Endothelial cell of umbilical vein (primary cell): Measurements from ENCODE around the gene CTBP2. TPM values are rescaled to one million over a fixed set of nuclear protein-coding genes. Genes with fewer than 3 reads are reported as not detected.

Source experiments
- BruUV-seq: library from RNA; stranded (reverse); fragments of 400-500 nt; replicated peaks from 2 replicates; lab custom pipeline; 2021; lab: Mats Ljungman, UMichigan
- CTCF ChIA-PET: fragments of 300-600, 350-600 bp; sonication (Branson Sonifier 250); formaldehyde crosslinking; loops from one replicate; lab custom pipeline; 2021; ENCODE audit warnings: antibody characterized with exemption, inconsistent platforms; lab: Charles Lee
- POLR2A ChIA-PET: fragments of 300-600, 350-600 bp; sonication (Branson Sonifier 250); formaldehyde crosslinking; loops from one replicate; lab custom pipeline; 2021; ENCODE audit warnings: antibody characterized with exemption, inconsistent platforms; lab: Charles Lee
- DNase-seq: peaks from one replicate; pipeline ENCODE4 v3.0.0-alpha.2; 2011; ENCODE audit warnings: low read depth, low spot score
- FAIRE-seq: peaks from 2 replicates; lab custom pipeline; 2011; peaks lifted over from hg19 to GRCh38; lab: Jason Lieb, UNC
- H2AFZ ChIP-seq: 2 replicates; pipeline ENCODE4 v1.6.0; 2012; ENCODE audit warnings: low read depth, low read length, control low read depth, inconsistent platforms
- H3K27ac ChIP-seq: 2 replicates; pipeline ENCODE4 v1.5.1; 2011; ENCODE audit warnings: low read depth, mild to moderate bottlenecking, control low read depth, low read length, moderate library complexity; ENCODE audit not compliant: insufficient read depth
- H3K27me3 ChIP-seq, 2 experiments: 2 replicates each; pipeline versions ENCODE4 v1.6.0 to v1.6.1; 2011; ENCODE audit warnings: low read length in 2 of 2, mixed read lengths in 1 of 2; ENCODE audit not compliant: control insufficient read depth in 2 of 2, insufficient read depth in 2 of 2
- H3K36me3 ChIP-seq, 2 experiments: 2 replicates in 1 of 2; 3 replicates in 1 of 2; pipeline ENCODE4 v1.5.1; 2011; ENCODE audit warnings: low read length in 2 of 2, mild to moderate bottlenecking in 1 of 2, moderate library complexity in 1 of 2; ENCODE audit not compliant: control insufficient read depth in 2 of 2, insufficient read depth in 2 of 2; ENCODE audit errors: extremely low read depth in 1 of 2
- H3K4me1 ChIP-seq: 3 replicates; pipeline ENCODE4 v1.5.1; 2011; ENCODE audit warnings: mild to moderate bottlenecking, low read length; ENCODE audit not compliant: control insufficient read depth, insufficient read depth; ENCODE audit errors: extremely low read depth
- H3K4me2 ChIP-seq: 2 replicates; pipeline ENCODE4 v1.6.1; 2011; ENCODE audit warnings: low read length, control low read depth, mixed read lengths; ENCODE audit not compliant: insufficient read depth
- H3K4me3 ChIP-seq, 3 experiments: fragments of 200-600 bp in 1 of 3; sonication (generic), shearing (Covaris generic) in 1 of 3; replicated peaks in 1 of 3; 2 replicates each; pipeline ENCODE4 v1.5.1; 2011 to 2016; ENCODE audit warnings: control low read depth in 3 of 3, low read length in 3 of 3, mild to moderate bottlenecking in 2 of 3, inconsistent platforms in 1 of 3, low read depth in 1 of 3, moderate library complexity in 1 of 3; ENCODE audit not compliant: insufficient read depth in 1 of 3
- H3K79me2 ChIP-seq: 2 replicates; pipeline ENCODE4 v1.6.0; 2012; ENCODE audit warnings: low read length, inconsistent platforms; ENCODE audit not compliant: control insufficient read depth, insufficient read depth
- H3K9ac ChIP-seq: replicated peaks from 2 replicates; pipeline ENCODE3; 2011; ENCODE audit warnings: low read length, control low read depth; ENCODE audit not compliant: insufficient read depth; ENCODE audit errors: extremely low read depth
- H3K9me1 ChIP-seq: replicated peaks from 3 replicates; pipeline ENCODE4 v1.6.0; 2011; ENCODE audit warnings: mild to moderate bottlenecking, low read length; ENCODE audit not compliant: control insufficient read depth, insufficient read depth; ENCODE audit errors: extremely low read depth
- H3K9me3 ChIP-seq: replicated peaks from 2 replicates; pipeline ENCODE4 v1.5.1; 2012; ENCODE audit warnings: low read length, inconsistent platforms; ENCODE audit not compliant: control insufficient read depth, insufficient read depth
- H4K20me1 ChIP-seq: replicated peaks from 2 replicates; pipeline ENCODE3; 2011; ENCODE audit warnings: mild to moderate bottlenecking, low read length; ENCODE audit not compliant: control insufficient read depth, insufficient read depth; ENCODE audit errors: extremely low read depth
- EZH2 ChIP-seq: IDR thresholded peaks from 2 replicates; pipeline ENCODE4 v1.6.1; 2012; ENCODE audit warnings: borderline replicate concordance, low read depth, mild to moderate bottlenecking, moderate library complexity, low read length, inconsistent platforms; ENCODE audit not compliant: severe bottlenecking
- FOS ChIP-seq: IDR thresholded peaks from 2 replicates; pipeline ENCODE4 v1.6.1; 2011; ENCODE audit warnings: mild to moderate bottlenecking, low read length, moderate library complexity, borderline replicate concordance; ENCODE audit not compliant: insufficient read depth
- GATA2 ChIP-seq: IDR thresholded peaks from 2 replicates; pipeline ENCODE4 v1.7.0; 2011; ENCODE audit warnings: low read depth, mild to moderate bottlenecking, moderate library complexity, mixed read lengths, low read length; ENCODE audit not compliant: insufficient read length, insufficient read depth
- JUN ChIP-seq: IDR thresholded peaks from 2 replicates; pipeline ENCODE4 v1.6.1; 2011; ENCODE audit warnings: borderline replicate concordance, low read depth; ENCODE audit not compliant: insufficient read length, insufficient read depth
- MYC ChIP-seq: IDR thresholded peaks from one replicate; pipeline ENCODE4 v1.6.1; 2011; ENCODE audit warnings: mild to moderate bottlenecking, low read depth, low read length
- POLR2A ChIP-seq: IDR thresholded peaks from 2 replicates; pipeline ENCODE4 v1.6.1; 2012; ENCODE audit warnings: low read depth, mild to moderate bottlenecking, control low read depth, low read length
- POLR2AphosphoS5 ChIP-seq: IDR thresholded peaks from 2 replicates; pipeline ENCODE4 v1.6.1; 2012; ENCODE audit warnings: low read depth, mild to moderate bottlenecking, control low read depth, low read length, moderate library complexity; ENCODE audit not compliant: insufficient read depth
- dilution Hi-C: fragments of 300-500 bp; cut with MboI; formaldehyde crosslinking; loops from one replicate; pipeline ENCODE4 v1.15.0; 2019; ENCODE audit warnings: low sequenced_read_pairs; ENCODE audit not compliant: extremely low pct_ligation_motif_present
- intact Hi-C: fragments of 100-400 bp; cut with micrococcal nuclease; formaldehyde crosslinking; loops from one replicate; pipeline ENCODE4 v1.10.0; 2022
- polyA plus RNA-seq, 4 experiments: library from polyadenylated mRNA; depleted of rRNA in 3 of 4; stranded (reverse) in 3 of 4; unstranded in 1 of 4; fragments of >200 nt; gene quantifications; 2 replicates each; pipeline versions ENCODE4 v1.2.1 to v1.2.3, GENCODE V29; 2011 to 2012; ENCODE audit warnings: missing spikeins in 1 of 4
- total RNA-seq: library from RNA; stranded (reverse); gene quantifications from 2 replicates; pipeline ENCODE4 v1.2.3, GENCODE V29; 2021
- TF ChIP-seq, protein P1 (sequence below): IDR thresholded peaks from 2 replicates; pipeline ENCODE4 v1.6.1; 2011; ENCODE audit not compliant: insufficient read depth, insufficient read length
- TF ChIP-seq, protein P2 (sequence below), 2 donors: IDR thresholded peaks; 1 replicate in 1 of 2; 2 replicates in 1 of 2; pipeline ENCODE4 v1.5.1; 2011; ENCODE audit warnings: low read length in 2 of 2, mild to moderate bottlenecking in 2 of 2, moderate library complexity in 2 of 2, control low read depth in 1 of 2, inconsistent platforms in 1 of 2, low read depth in 1 of 2; ENCODE audit not compliant: insufficient read depth in 1 of 2; ENCODE audit errors: extremely low read depth in 1 of 2

The CTBP2 gene
- total and polyA plus RNA-seq, 2 donors (not counting 3 experiments of a cell fraction or from before 2014, with no cell fraction given) = 118 to 128 TPM

DNA sequence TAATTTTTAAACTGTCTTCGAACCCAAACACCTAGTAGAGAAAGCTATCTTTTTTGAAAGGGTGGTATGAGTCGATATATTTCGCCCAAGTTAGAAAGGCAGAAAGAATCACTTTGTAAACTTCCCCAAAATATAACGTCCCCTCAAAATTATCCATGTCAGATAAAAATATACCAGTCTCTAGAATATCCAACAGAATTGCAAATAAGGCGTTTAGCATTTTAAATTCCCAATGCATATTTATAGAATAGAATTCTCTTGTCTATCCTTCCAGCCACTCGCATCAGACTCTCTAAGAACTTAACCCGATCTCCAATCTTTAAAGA is 2.1 kb downstream of the CTBP2 start:
- H4K20me1 ChIP-seq = no peaks in the 10 kb centered on the region
- H3K27ac ChIP-seq = peak overlapping the region; percentile 77
- DNase-seq = no peak
- H3K4me3 ChIP-seq = peak overlapping the region; percentile 68 to 98 (median 92)
- H3K4me1 ChIP-seq = peaks cover 46% of the 10 kb centered on the region
- H3K9me1 ChIP-seq = no peaks in the 10 kb centered on the region
- H3K79me2 ChIP-seq = peaks cover 65% of the 10 kb centered on the region
- ChIA-PET CTCF (interaction anchor here (1.1 to 2.6 kb wide), 2 partner anchors 97 to 110 kb away, joined by 3 to 14 read pairs; no protein-coding TSS in a partner anchor), POLR2A (no interaction called here)
- no peaks in the 10 kb centered on the region for H3K36me3 ChIP-seq
- TF ChIP-seq POLR2A (no peak), MYC (no peak), POLR2AphosphoS5 (no peak), EZH2 (no peak), JUN (no peak), FOS (no peak), GATA2 (no peak)
- TF ChIP-seq, protein P1, sequence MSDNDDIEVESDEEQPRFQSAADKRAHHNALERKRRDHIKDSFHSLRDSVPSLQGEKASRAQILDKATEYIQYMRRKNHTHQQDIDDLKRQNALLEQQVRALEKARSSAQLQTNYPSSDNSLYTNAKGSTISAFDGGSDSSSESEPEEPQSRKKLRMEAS = no peak
- TF ChIP-seq, protein P2, sequence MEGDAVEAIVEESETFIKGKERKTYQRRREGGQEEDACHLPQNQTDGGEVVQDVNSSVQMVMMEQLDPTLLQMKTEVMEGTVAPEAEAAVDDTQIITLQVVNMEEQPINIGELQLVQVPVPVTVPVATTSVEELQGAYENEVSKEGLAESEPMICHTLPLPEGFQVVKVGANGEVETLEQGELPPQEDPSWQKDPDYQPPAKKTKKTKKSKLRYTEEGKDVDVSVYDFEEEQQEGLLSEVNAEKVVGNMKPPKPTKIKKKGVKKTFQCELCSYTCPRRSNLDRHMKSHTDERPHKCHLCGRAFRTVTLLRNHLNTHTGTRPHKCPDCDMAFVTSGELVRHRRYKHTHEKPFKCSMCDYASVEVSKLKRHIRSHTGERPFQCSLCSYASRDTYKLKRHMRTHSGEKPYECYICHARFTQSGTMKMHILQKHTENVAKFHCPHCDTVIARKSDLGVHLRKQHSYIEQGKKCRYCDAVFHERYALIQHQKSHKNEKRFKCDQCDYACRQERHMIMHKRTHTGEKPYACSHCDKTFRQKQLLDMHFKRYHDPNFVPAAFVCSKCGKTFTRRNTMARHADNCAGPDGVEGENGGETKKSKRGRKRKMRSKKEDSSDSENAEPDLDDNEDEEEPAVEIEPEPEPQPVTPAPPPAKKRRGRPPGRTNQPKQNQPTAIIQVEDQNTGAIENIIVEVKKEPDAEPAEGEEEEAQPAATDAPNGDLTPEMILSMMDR (IDR thresholded peaks at IDR 0.05; ENCODE audit: extremely low read depth in 1 of 2, insufficient read depth in 1 of 2, low read depth in 1 of 2, low read length in 2 of 2) = no peak
- H3K9ac ChIP-seq = peak overlapping the region; percentile 91
- intact Hi-C loops (loop anchor here (5.0 kb wide), 1 partner anchor 111 kb away; no protein-coding TSS in a partner anchor), dilution Hi-C loops (no loop called here)
- no peak overlapping the region for H2AFZ ChIP-seq
- no peaks in the 10 kb centered on the region for H3K9me3 ChIP-seq
- FAIRE-seq = no peak
- TSS peak; percentile 46 for BruUV-seq
- H3K4me2 ChIP-seq = peak overlapping the region; percentile 98
- no peaks in the 10 kb centered on the region for H3K27me3 ChIP-seq
